GM12878 (cell line): ENCODE data around the gene FOXRED2.

Experiments used
- EZH2 ChIP-seq: IDR thresholded peaks from 2 replicates; pipeline ENCODE4 v1.6.1; 2012; ENCODE audit warnings: low read depth, mild to moderate bottlenecking, control low read depth, inconsistent platforms, low read length, borderline replicate concordance; ENCODE audit not compliant: control insufficient read depth
- MEF2A ChIP-seq: IDR thresholded peaks from 2 replicates; pipeline ENCODE4 v1.6.1; 2011; ENCODE audit warnings: low read depth, mild to moderate bottlenecking, low read length, moderate library complexity; ENCODE audit not compliant: insufficient read depth
- POU2F2 ChIP-seq: IDR thresholded peaks from 3 replicates; pipeline ENCODE4 v1.6.1; 2011; ENCODE audit warnings: low read depth, mild to moderate bottlenecking, low read length, borderline replicate concordance
- SMC3 ChIP-seq: IDR thresholded peaks from 2 replicates; pipeline ENCODE4 v1.6.1; 2011; ENCODE audit warnings: low read length, improper control_type of control experiment, borderline replicate concordance
- TF ChIP-seq, protein P1 (sequence below): IDR thresholded peaks from 2 replicates; pipeline ENCODE4 v1.6.1; 2011; ENCODE audit warnings: low read depth, low read length, improper control_type of control experiment, borderline replicate concordance

DNA sequence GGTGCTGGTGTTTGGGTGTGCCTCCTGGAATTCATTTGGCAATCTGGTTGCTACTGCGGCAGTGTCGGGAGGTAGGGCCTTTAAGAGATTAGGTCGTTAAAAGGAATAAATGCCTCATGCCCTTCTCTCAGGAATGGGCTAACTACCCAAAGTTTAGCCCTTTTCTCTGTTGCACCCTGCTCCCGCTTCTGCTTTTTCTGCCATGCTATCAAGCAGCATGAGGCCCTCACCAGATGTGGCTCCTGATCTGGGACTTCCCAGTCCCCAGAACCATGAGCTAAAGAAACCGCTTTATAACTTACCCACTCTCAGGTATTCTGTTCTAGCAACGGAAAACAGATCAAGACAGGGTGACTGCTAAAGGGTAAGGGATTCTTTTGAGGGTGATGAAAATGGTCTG, 15.8 kb upstream of the FOXRED2 start:
- TF ChIP-seq, protein P1, sequence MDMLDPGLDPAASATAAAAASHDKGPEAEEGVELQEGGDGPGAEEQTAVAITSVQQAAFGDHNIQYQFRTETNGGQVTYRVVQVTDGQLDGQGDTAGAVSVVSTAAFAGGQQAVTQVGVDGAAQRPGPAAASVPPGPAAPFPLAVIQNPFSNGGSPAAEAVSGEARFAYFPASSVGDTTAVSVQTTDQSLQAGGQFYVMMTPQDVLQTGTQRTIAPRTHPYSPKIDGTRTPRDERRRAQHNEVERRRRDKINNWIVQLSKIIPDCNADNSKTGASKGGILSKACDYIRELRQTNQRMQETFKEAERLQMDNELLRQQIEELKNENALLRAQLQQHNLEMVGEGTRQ = no peak
- TF ChIP-seq MEF2A = no peak
- TF ChIP-seq POU2F2 = no peak
- no peak for TF ChIP-seq SMC3
- TF ChIP-seq EZH2 = no peak
